ENCODE measurements around the gene CXorf51A. TPM values are rescaled to one million over a fixed set of nuclear protein-coding genes. Genes with fewer than 3 reads are reported as not detected.

Gene CXorf51A
- total RNA-seq (2022; extraction: Qiagen RNA extraction; ENCODE audit: low read depth): not detected in 5 replicates

DNA sequence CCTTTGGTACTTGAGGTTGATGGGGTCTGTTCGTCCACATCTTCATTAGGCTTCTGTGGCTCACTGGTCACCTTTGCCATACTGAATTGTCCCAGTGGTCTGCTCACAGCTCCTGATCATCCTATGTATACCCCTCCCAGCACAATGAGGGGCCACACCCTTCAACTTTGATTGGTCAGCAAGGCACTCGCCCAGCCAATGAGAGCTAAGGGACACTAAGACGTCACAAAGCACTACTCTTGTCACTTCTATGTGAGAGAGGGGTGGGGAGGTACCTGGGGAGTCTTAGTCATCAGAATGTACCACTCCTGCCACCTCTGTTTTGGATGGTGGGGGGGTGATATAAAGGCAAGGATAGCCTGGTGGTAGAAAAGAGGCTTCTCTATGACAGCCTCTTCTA, at the start of gene CXorf51A:
Gene CXorf51A (minus strand): TSS at position 101 of the 400 bp plus-strand sequence. CDS start 21 bp downstream, at position 80.

DNA sequence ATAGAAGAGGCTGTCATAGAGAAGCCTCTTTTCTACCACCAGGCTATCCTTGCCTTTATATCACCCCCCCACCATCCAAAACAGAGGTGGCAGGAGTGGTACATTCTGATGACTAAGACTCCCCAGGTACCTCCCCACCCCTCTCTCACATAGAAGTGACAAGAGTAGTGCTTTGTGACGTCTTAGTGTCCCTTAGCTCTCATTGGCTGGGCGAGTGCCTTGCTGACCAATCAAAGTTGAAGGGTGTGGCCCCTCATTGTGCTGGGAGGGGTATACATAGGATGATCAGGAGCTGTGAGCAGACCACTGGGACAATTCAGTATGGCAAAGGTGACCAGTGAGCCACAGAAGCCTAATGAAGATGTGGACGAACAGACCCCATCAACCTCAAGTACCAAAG, 5.1 kb downstream of the CXorf51A start, which contains the start of gene CXorf51B:
Gene CXorf51B (plus strand): TSS at position 301 of the 400 bp plus-strand sequence. CDS start 21 bp downstream, at position 322.

Other genes starting within 250 kb of the CXorf51A start
- not detected in 5 replicates for gene CXorf51B, start 5.0 kb downstream of the CXorf51A start, total RNA-seq (2022; extraction: Qiagen RNA extraction; ENCODE audit: low read depth)